HG02938 (cell line): ENCODE data around the gene ATG5.
A peak's percentile ranks its signal among the peaks of the same experiment; 100 is the strongest.
"Not testable (repeated sequence)": the region's sequence is repeated elsewhere in the genome, so short reads cannot be mapped to it uniquely, and the experiment has no call there.

Experiments used
- ATAC-seq: cut with Tn5 transposase; IDR thresholded peaks from one replicate; pipeline ENCODE4 v1.9.1; 2021; ENCODE audit warnings: mild to moderate bottlenecking, moderate library complexity; ENCODE audit not compliant: unreplicated experiment

The ATG5 gene

DNA sequence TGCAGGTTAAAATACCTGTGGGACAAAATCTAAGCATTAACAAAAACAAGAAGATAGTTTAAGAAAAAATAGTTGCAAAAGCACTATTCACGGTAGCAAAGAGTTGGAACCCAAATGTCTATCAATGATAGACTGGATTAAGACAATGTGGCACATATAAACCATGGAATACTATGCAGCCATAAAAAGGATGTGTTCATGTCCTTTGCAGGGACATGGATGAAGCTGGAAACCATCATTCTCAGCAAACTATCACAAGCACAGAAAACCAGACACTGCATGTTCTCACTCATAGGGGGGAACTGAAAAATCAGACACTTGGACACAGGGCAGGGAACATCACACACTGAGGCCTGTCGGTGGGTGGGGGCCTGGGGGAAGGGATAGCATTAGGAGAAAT is 65.8 kb downstream of the ATG5 start:
- ATAC-seq = not testable (repeated sequence)

DNA sequence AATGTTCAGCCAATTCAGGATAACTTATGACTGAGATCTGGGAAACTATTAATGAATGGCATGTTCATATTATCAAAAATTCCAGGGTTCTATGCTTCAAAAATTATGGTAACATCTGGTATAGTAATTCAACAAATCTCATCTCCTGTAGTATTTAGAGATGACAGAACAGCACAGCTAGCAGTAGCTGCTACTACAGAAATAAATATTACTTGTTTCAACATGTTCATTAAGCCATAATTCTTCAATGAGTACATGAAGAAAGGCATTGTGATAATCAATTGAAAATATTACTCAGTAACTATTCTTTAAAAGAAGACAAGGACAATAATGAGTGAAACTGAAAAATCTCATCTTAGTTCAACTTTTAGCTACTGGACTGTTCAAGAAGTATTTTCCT is 66.8 kb downstream of the ATG5 start:
- no peak for ATAC-seq

DNA sequence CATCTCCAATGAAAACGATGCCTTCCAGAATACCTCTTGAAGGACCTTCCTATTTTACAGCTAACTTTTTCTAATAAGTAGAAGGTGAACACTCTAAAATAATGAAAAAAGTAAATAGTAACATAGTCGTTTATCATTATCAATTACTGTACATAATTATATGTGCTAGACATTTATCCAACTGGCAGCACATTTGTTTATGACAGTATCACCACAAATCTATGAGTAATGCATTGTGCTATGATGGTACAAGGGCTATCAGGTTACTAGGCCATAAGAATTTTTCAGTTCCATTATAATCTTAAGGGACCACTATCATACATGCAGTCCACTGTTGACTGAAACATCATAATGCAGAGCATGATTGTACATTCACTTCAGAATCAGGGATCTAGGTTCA is 68.4 kb downstream of the ATG5 start:
- no peak for ATAC-seq

DNA sequence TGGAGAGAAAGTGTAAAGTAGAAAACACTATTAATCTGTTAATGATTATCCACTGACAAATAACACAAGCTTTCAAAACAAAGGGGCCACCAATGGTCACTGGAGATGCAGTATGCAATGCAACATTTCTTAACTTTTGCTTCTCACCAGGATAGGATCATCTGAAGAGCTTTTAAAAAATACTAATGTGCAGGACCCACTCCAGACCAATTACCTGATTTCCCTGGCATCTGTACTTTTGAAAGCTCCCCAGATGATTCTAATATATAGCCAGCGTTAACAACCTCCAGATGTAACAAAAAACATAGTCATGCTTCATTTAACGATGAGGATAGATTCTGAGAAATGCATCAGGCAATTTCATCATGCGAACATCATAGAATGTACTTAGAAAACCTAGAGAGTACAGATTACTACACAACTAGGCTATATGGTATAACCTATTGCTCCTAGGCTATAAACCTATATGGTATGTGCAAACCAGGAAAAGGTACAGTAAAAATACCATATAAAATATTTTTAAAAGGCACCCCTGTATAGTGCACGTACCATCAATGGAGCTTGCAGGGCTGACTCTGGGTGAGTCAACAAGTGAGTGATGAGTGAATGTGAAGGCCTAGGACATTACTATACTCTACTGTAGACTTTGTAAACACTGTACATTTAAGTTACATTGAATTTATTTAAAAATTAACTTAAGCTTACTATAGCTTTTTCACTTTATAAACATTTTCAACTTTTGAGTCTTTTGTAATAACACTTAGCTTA is 69.2 kb downstream of the ATG5 start:
- no peak for ATAC-seq

DNA sequence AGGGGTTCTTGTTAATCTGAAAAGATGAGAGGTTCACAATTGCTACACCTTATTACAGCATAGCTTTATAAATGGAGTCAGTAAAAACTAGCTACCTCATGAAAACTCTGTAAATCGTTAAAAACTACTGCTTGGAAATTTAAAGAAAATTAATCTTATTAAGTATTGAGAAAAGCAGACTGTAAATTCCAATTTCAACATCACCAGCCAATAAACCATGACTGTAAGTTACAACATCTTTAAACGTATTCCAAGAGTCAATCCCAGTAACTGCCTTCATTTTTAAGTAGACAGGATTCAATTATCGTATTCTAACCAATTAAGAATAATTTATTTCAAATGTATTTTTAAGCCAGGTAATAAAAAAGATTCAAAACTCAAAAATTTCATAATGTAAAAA is 70.3 kb downstream of the ATG5 start:
- no peak for ATAC-seq

DNA sequence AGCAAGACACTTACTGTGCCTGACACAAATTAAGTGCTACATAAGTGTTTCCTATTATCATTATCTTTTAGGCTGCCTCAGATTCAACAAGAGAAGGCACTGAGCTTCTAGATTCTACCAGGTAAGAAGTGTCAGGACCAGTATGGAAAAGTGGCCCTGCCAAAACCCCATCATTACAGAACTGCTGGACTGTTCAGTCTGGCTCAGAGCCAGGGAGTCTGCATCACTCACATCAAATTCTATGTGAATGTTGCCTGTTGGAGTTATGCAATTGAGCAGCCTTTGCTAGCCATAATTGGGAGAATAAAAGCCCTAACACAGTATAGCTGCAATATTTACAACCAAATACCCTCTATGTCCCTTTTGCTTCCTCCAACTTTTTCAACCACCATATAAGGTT is 70.9 kb downstream of the ATG5 start:
- ATAC-seq = no peak

DNA sequence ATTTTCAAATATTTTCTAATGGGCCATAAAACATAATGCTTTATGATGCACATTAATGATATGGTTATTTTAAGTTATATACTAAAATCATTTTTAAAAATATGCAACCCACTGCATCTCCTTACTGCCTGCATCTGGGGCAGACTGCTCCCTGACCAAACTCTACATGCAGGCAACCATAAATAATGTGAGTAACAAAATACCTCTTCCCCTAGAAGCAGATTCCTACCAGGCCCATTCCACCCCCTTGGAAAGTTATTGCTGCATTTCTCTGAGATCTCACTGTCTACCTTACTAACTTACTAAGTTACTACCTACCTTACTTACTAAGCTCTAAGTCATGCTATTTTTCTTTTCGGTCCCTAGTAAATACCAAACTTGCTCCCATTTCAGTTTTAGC is 71.8 kb downstream of the ATG5 start:
- no peak for ATAC-seq

DNA sequence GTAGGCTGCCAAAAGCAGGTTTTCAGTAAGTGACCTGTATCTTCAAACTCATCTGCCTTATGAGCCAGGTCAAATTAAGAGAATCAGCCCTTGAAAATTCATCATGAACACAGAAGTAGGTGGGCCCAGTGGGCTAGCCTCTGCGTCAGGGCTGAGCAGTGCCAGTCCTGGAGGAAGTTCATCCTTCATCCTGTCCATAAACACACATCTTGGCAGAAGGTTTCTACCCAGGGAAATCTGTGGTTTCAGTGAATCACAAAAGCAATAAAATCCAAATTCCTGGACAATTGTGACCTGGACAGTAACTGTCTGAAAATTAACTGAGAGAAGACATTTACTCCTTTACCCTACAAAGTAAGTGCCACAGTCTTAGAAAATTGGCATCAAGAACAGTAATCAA is 72.4 kb downstream of the ATG5 start:
- ATAC-seq = no peak

DNA sequence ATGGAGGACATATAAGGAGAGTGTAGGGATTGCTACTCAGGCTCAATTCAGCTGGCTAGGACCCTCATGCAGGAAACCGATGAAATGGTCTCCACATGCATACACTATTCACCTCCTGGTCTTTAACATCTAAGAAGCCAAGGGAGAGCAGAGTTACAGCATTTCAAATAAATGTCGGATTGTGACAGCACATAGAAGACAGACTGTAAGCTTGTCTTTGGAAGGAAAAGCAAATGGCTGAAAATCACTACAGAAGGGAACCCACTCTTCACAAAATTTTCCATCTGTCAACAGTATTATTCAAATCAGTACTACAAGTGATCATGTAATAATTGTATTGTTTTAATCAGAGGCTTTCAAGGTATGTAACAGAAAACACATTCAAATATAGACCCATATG is 72.9 kb downstream of the ATG5 start:
- ATAC-seq = no peak

DNA sequence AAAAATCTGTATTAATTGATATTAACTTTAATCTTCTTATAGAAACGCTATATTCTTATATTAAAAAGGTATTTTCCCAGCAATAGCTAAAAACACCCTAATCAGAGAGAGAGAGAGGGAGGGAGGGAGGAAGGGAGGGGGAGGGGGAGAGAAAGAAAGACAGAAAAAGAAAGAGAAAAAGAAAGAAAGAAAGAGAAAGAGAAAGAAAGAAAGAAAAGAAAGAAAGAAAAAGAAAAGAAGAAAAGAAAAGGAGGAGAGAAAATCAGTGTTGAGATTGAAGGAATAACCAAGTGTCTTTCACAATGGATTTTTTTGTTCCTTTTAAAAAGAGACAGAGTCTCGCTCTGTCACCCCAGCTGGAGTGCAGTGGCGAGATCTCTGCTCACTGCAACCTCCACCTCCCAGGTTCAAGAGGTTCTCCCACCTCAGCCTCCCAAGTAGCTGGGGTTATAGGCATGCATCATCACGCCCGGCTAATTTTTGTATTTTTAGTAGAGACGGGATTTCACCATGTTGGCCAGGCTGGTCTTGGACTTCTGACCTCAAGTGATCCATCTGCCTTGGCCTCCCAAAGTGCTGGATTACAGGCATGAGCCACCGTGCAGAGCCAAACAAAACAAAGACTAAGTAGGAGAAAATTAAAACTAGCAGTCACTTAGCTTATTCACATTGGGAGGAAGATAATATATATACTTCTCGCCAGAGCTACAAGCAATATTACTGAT is 73.9 kb downstream of the ATG5 start:
- ATAC-seq = not testable (repeated sequence)

DNA sequence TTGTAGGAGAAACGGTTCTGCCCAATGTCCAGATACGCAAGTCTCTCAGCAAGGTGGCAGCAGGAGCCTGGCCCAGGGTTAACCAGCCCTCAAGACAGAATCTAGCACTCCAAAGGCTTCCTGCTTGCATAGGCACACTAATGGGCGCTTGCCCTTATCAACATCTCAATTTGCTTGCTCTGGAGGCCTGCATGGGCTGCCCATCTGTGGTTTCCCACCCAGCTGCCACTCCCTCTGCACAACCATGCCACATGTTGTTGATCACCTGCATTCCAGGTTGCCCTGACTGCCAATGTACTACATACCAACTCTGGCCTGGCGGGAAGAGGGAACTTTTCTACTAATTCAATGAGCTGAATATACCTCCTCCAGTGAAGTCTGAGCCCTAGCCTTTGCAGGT is 74.6 kb downstream of the ATG5 start:
- ATAC-seq = no peak

DNA sequence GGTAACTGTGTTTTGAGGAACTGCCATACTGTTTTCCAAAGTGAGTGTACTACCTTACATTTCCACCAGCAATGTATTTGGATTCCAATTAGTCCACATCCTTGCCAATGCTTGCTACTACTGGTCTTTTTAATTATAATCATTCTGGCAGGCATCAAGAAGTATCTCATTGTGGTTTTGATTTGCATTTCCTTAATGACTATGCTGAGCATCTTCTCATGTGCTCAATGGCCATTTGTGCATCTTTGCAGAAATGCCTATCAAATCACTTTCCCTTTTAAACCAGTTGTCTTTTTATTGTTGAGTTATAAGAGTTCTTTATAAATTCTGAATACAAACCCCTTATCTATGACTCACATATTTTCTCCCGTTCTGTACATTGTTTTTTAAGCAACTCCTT is 75.9 kb downstream of the ATG5 start:
- no peak for ATAC-seq

DNA sequence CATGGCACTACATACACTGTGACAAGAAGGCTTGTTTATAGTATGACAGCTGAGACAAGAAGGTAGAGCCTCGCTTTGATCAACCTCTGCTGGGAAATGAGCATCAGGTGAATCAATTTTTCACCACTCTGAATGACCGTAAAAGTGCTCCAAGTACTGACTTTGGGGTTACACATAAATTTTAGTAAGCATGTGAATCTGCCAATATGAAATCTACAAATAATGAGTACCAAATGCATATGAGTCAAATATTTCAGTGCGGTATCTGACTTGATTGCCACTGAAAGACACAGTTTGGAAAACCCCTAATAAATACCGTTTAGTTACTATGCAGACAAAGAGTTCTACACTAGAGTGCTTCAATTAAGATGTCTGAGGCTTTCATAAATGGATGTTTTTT is 77.8 kb downstream of the ATG5 start:
- no peak for ATAC-seq

DNA sequence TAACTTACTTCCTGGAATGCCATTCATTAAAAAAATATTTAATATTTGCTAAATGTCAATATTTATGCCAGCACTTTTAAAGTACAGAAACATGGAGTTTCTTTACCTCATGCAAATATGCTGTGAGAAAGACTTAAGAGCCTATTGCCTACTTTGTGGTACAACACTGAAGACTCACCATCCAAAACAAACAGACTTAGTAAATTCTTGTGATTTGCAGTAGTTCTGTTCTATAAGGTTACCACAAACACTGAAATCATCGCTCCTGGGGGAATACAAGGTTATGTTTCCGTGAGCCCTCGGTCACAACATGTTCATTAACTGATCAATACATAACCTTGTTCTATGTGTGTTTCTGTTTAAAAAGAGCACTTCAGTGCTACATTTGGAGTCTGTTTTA is 78.3 kb downstream of the ATG5 start:
- ATAC-seq = no peak

DNA sequence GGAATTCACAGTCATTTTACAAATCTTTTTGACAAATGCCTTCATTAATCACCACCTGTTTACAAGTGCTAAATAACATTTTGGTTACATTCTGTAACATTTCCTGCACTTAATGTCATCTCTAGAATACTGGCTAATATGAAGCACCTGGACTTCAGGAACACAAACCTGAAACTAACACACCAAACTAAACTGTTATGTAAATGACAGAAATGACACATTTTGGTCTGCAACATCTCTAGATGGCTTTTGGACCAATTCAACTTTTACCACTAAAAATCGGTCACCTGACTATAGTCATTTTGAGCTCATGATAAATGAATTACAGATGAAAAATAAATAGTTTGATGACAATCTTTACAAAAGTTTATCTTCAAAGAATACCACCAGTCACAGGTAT is 80.6 kb downstream of the ATG5 start:
- peak; percentile 79 for ATAC-seq

DNA sequence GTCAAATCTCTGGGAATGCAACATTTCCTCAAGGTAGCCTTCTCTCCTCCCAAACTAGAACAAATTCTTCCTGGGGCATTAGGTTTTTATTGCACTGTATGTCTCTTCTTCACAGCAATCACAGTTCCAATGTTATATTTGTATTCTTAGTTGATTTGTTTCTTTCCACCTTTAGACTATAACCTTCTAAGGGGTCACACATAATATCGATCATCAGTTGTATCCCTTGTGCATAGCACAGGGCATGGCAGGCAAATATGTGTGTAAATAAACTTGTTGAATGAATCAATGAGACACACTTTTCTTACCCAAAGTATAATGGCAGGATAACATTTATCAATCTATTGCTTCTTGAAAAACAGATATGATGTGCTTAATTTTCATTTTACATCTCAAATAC is 81.0 kb downstream of the ATG5 start:
- ATAC-seq = no peak

DNA sequence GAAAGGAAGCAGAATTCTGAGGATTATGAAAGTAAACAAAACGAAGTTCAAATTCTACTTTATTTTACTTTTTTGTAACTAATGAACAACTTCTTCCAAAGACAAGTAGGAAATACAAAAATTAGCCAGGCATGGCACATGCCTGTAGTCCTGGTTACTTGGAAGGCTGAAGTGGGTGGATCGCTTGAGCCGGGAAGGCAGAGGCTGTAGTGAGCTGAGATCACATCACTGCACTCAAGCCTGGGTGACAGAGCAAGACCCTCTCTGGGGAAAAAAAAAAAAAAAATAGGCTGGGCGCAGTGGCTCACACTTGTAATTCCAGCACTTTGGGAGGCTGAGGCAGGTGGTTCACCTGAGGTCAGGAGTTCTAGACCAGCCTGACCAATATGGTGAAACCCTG is 82.3 kb downstream of the ATG5 start:
- ATAC-seq = no peak

DNA sequence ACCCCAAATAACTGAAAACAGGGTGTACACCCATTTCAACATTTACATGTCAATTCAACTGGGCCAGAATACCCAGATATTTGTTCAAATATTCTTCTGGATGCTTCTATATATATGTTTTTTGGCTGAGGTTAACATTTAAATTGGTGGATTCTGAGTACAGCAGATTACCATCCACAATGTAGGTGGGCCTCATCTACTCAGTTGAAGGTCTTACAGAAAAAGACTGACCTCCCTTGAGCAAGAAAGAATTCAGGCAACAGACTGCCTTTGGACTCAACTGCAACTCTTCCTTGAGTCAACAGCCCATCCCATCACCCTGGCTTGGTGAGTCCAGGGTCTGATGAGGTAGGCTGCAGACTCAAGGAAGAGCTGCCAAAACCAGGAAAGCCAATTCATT is 84.1 kb downstream of the ATG5 start:
- ATAC-seq = no peak

DNA sequence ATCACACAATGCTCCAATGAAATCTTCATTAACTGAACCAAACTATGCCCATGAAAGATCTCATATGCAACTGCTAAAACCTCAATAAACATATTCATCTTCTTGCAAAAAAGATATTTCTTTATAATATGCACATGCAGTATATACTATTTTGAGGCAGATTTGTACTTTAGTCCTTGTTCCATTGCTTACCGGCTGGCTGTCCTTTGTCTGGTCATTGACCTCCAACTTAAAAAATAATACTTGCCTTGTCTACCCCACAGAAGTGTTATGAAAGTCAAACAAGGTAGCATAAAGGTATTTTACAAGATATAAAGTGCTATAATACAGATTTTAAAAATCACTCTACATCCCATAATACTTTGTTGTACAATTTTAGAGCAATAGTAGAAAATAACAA is 88.3 kb downstream of the ATG5 start:
- ATAC-seq = no peak

DNA sequence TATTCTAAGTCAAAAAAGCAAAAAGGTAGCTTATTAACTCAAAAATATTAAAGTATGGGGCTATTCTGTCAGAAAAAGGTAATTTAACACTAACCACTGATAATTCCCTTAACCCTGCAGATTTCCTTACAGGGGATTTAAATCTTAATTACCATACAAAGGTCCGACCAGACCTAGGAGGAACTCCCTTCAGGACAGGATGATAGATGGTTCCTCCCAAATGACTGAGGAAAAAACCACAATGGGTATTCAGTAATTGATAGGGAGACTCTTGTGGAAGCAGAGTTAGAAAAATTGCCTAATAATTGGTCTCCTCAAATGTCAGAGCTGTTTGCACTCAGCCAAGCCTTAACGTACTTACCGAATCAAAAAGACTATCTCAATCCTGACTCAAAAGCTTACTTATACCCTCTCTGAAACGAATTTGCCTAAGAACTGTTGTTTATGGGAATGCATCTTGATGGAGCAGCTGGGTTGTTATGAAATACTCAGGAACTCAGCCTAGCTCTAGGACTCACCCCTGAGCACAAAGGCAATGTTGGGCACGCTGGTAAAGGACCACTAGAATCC is 95.6 kb downstream of the ATG5 start:
- not testable (repeated sequence) for ATAC-seq

DNA sequence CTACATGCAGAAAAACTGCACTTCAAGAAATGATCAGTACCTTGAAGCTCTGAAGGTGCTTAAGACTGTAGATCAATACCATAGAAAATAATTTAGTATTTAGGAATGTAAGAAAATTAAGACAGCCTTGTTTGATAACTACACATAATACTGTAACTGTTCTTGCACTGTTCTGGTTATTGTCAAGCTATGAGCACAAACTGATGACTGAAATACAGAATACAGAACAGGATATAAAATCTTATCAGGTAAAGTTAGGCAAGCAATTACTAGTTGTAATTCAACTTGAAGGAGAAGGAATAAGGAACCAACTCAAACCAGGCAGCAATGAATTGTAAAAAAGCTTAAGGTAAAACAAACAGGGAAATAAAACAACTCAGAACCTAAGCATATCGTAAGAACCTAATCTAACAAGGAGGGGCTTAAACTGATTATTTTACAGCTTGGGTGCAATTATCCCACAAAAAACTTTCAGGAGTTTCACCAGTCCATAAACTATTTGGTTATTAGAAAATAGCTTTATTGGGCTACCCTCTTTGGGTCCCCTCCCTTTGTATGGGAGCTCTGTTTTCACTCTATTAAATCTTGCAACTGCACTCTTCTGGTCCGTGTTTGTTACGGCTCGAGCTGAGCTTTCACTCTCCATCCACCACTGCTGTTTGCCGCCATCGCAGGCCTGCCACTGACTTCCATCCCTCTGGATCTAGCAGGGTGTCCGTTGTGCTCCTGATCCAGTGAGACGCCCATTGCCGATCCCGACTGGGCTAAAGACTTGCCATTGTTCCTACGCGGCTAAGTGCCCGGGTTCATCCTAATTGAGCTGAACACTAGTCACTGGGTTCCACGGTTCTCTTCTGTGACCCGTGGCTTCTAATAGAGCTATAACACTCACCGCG is 97.7 kb downstream of the ATG5 start:
- ATAC-seq = no peak
